ENCODE results near the gene MRPL50. TPM values are rescaled to one million over a fixed set of nuclear protein-coding genes. Genes with fewer than 3 reads are reported as not detected.

The MRPL50 gene
- total RNA-seq, 1 experiment from 2014 or later: 15.4 TPM

- Mint-ChIP-seq H3K4me3 (ENCODE audit: unreplicated experiment) (no peak overlapping the region), H3K27me3 (ENCODE audit: insufficient read depth, unreplicated experiment) (peaks cover 45% of the 10 kb centered on the region), H3K27ac (ENCODE audit: low read depth, unreplicated experiment) (no peak overlapping the region), H3K9me3 (ENCODE audit: unreplicated experiment) (no peaks in the 10 kb centered on the region), H3K36me3 (ENCODE audit: insufficient read depth, unreplicated experiment) (no peaks in the 10 kb centered on the region), H3K4me1 (ENCODE audit: insufficient read depth, unreplicated experiment) (no peaks in the 10 kb centered on the region)
- CTCF ChIA-PET: interaction anchor here (1.4 to 2.5 kb wide), 2 partner anchors 25 to 32 kb away, joined by 3 to 7 read pairs; no protein-coding TSS in a partner anchor
- intact Hi-C loops (cut with micrococcal nuclease): no loop called here
- no TSS peak for BruUV-seq (replicated peaks)
- TF ChIP-seq CTCF (IDR thresholded peaks at IDR 0.05; ENCODE audit: unreplicated experiment): no peak
- POLR2A ChIA-PET: no interaction called here
- no peak for DNase-seq (ENCODE audit: unreplicated experiment)
These were observed 34.8 kb upstream of the MRPL50 start for GRCh38 chr9:101433229-101433628.

GRCh38 chr9:101432740-101433139, 34.3 kb upstream of the MRPL50 start:
- BruUV-seq (replicated peaks): no TSS peak
- intact Hi-C loops (cut with micrococcal nuclease): no loop called here
- H3K27me3 Mint-ChIP-seq (ENCODE audit: insufficient read depth, unreplicated experiment): peaks cover 49% of the 10 kb centered on the region
- no peak overlapping the region for H3K27ac Mint-ChIP-seq (ENCODE audit: low read depth, unreplicated experiment)
- no peak overlapping the region for H3K4me3 Mint-ChIP-seq (ENCODE audit: unreplicated experiment)
- no peaks in the 10 kb centered on the region for H3K4me1 Mint-ChIP-seq (ENCODE audit: insufficient read depth, unreplicated experiment)
- no peaks in the 10 kb centered on the region for H3K9me3 Mint-ChIP-seq (ENCODE audit: unreplicated experiment)
- ChIA-PET POLR2A (no interaction called here), CTCF (interaction anchor here (0.6 to 2.5 kb wide), 4 partner anchors 26 to 905 kb away, joined by 3 to 7 read pairs (median 4); no protein-coding TSS in a partner anchor)
- no peak for TF ChIP-seq CTCF (IDR thresholded peaks at IDR 0.05; ENCODE audit: unreplicated experiment)
- DNase-seq (ENCODE audit: unreplicated experiment): no peak
- no peaks in the 10 kb centered on the region for H3K36me3 Mint-ChIP-seq (ENCODE audit: insufficient read depth, unreplicated experiment)

GRCh38 chr9:101432171-101432570, 33.8 kb upstream of the MRPL50 start:
- ChIA-PET POLR2A (interaction anchor here (1.4 kb wide), 1 partner anchor 22 kb away, joined by 4 read pairs; no protein-coding TSS in a partner anchor), CTCF (interaction anchor here (0.6 to 2.5 kb wide), 6 partner anchors 8 to 906 kb away, joined by 3 to 7 read pairs (median 4); no protein-coding TSS in a partner anchor)
- Mint-ChIP-seq H3K27me3 (ENCODE audit: insufficient read depth, unreplicated experiment) (peaks cover 49% of the 10 kb centered on the region), H3K4me1 (ENCODE audit: insufficient read depth, unreplicated experiment) (no peaks in the 10 kb centered on the region), H3K4me3 (ENCODE audit: unreplicated experiment) (no peak overlapping the region), H3K9me3 (ENCODE audit: unreplicated experiment) (no peaks in the 10 kb centered on the region), H3K36me3 (ENCODE audit: insufficient read depth, unreplicated experiment) (no peaks in the 10 kb centered on the region), H3K27ac (ENCODE audit: low read depth, unreplicated experiment) (no peak overlapping the region)
- BruUV-seq (replicated peaks): no TSS peak
- intact Hi-C loops (cut with micrococcal nuclease): no loop called here
- no peak for DNase-seq (ENCODE audit: unreplicated experiment)
- TF ChIP-seq CTCF (IDR thresholded peaks at IDR 0.05; ENCODE audit: unreplicated experiment): no peak

GRCh38 chr9:101429736-101430135, 31.3 kb upstream of the MRPL50 start:
- peaks cover 34% of the 10 kb centered on the region for H3K27me3 Mint-ChIP-seq (ENCODE audit: insufficient read depth, unreplicated experiment)
- no peak for DNase-seq (ENCODE audit: unreplicated experiment)
- peaks cover under 1% of the 10 kb centered on the region for H3K9me3 Mint-ChIP-seq (ENCODE audit: unreplicated experiment)
- TF ChIP-seq CTCF (IDR thresholded peaks at IDR 0.05; ENCODE audit: unreplicated experiment): no peak
- H3K27ac Mint-ChIP-seq (ENCODE audit: low read depth, unreplicated experiment): no peak overlapping the region
- ChIA-PET POLR2A (no interaction called here), CTCF (interaction anchor here (0.7 kb wide), 2 partner anchors 88 to 1117 kb away, joined by 3 read pairs; no protein-coding TSS in a partner anchor)
- H3K4me3 Mint-ChIP-seq (ENCODE audit: unreplicated experiment): no peak overlapping the region
- intact Hi-C loops (cut with micrococcal nuclease): no loop called here
- BruUV-seq (replicated peaks): no TSS peak
- no peaks in the 10 kb centered on the region for H3K4me1 Mint-ChIP-seq (ENCODE audit: insufficient read depth, unreplicated experiment)
- no peaks in the 10 kb centered on the region for H3K36me3 Mint-ChIP-seq (ENCODE audit: insufficient read depth, unreplicated experiment)

All from MCF 10A (cell line).